Mesothelial cell of epicardium (in vitro differentiated cells): ENCODE measurements around the gene ZNF574. TPM values are rescaled to one million over a fixed set of nuclear protein-coding genes. Genes with fewer than 3 reads are reported as not detected.

Experiments used
- DNase-seq, 2 experiments: peaks; one replicate each; pipeline ENCODE4 v3.0.0; 2021; ENCODE audit warnings: low spot score in 2 of 2; ENCODE audit not compliant: unreplicated experiment in 2 of 2
- H3K27ac Mint-ChIP-seq: 2 replicates; pipeline ENCODE4 v1.8.0; 2021; ENCODE audit warnings: mixed read lengths
- H3K27me3 Mint-ChIP-seq: 2 replicates; pipeline ENCODE4 v1.8.0; 2021; ENCODE audit warnings: low read depth, mixed read lengths
- H3K36me3 Mint-ChIP-seq: 2 replicates; pipeline ENCODE4 v1.8.0; 2021; ENCODE audit warnings: mixed read lengths
- H3K4me1 Mint-ChIP-seq: 2 replicates; pipeline ENCODE4 v1.8.0; 2021; ENCODE audit warnings: mixed read lengths
- H3K4me3 Mint-ChIP-seq: 2 replicates; pipeline ENCODE4 v1.8.0; 2021; ENCODE audit warnings: mild to moderate bottlenecking, moderate library complexity, mixed read lengths
- H3K9me3 Mint-ChIP-seq: 2 replicates; pipeline ENCODE4 v1.8.0; 2021; ENCODE audit warnings: mixed read lengths
- CTCF ChIP-seq: fragments of 200-600 bp; sonication (generic); IDR thresholded peaks from one replicate; pipeline ENCODE4 v1.5.0; 2021; ENCODE audit warnings: antibody characterized with exemption; ENCODE audit not compliant: unreplicated experiment
- total RNA-seq: library from RNA; stranded (reverse); gene quantifications from 3 replicates; pipeline ENCODE4 v1.2.1, GENCODE V29; 2021

The ZNF574 gene
- total RNA-seq, 1 donor from 2014 or later, result 21.3 TPM

- Mint-ChIP-seq H3K36me3 (peaks cover 5% of the 10 kb centered on the region), H3K4me3 (no peak overlapping the region), H3K9me3 (no peaks in the 10 kb centered on the region), H3K27me3 (peaks cover 12% of the 10 kb centered on the region), H3K4me1 (peaks cover 5% of the 10 kb centered on the region), H3K27ac (no peak overlapping the region)
- DNase-seq, result no peak
- TF ChIP-seq CTCF, result no peak
Measured at GRCh38 chr19:42067315-42067888, 8.6 kb upstream of the ZNF574 start.

- Mint-ChIP-seq H3K27me3 (peaks cover 12% of the 10 kb centered on the region), H3K9me3 (no peaks in the 10 kb centered on the region), H3K27ac (no peak overlapping the region), H3K4me1 (peaks cover 5% of the 10 kb centered on the region), H3K36me3 (peaks cover 3% of the 10 kb centered on the region), H3K4me3 (no peak overlapping the region)
- DNase-seq, result no peak
- no peak for TF ChIP-seq CTCF
Measured at GRCh38 chr19:42068361-42068755, 7.6 kb upstream of the ZNF574 start.

GRCh38 chr19:42068756-42069571, 7.0 kb upstream of the ZNF574 start:
- Mint-ChIP-seq H3K4me1 (peaks cover 5% of the 10 kb centered on the region), H3K27me3 (peaks cover 12% of the 10 kb centered on the region), H3K27ac (no peak overlapping the region), H3K9me3 (no peaks in the 10 kb centered on the region), H3K4me3 (no peak overlapping the region), H3K36me3 (peaks cover 3% of the 10 kb centered on the region)
- TF ChIP-seq CTCF, result no peak
- no peak for DNase-seq

- no peak for TF ChIP-seq CTCF
- Mint-ChIP-seq H3K27ac (peak within 1 kb of the TSS; percentile 39), H3K27me3 (peaks cover 12% of the 10 kb centered on the region), H3K4me3 (peak within 1 kb of the TSS; percentile 65), H3K9me3 (no peaks in the 10 kb centered on the region), H3K36me3 (no peaks in the 10 kb centered on the region), H3K4me1 (peaks cover 7% of the 10 kb centered on the region)
- DNase-seq, result peak in 1 of 2 experiments; percentile 61
Measured at GRCh38 chr19:42069619-42070351, 6.2 kb upstream of the ZNF574 start, which contains the start of gene GRIK5. Gene GRIK5, minus strand, starts transcription at chr19:42070206. Its CDS starts 4,436 bp downstream, at chr19:42065770.

GRCh38 chr19:42071247-42071646, 4.7 kb upstream of the ZNF574 start:
- no peaks in the 10 kb centered on the region for H3K36me3 Mint-ChIP-seq
- no peak for DNase-seq
- no peak overlapping the region for H3K4me3 Mint-ChIP-seq
- peaks cover 11% of the 10 kb centered on the region for H3K27me3 Mint-ChIP-seq
- H3K9me3 Mint-ChIP-seq, result no peaks in the 10 kb centered on the region
- H3K4me1 Mint-ChIP-seq, result peaks cover 18% of the 10 kb centered on the region
- no peak for TF ChIP-seq CTCF
- no peak overlapping the region for H3K27ac Mint-ChIP-seq
